Measurements from ENCODE around the gene PLA2G2C.

Gene PLA2G2C

GRCh38 chr1:20138961-20139550 lies 47.3 kb downstream of the PLA2G2C start, which contains the start of gene PLA2G2F:
TSS of gene PLA2G2F (plus strand) at chr1:20139323. CDS start at chr1:20139428, 105 bp downstream.
- Histone ChIP-seq H3K4me1 (ENCODE audit: insufficient read depth, poor library complexity, severe bottlenecking) (peaks cover 5% of the 10 kb centered on the region), H3K27me3 (ENCODE audit: insufficient read depth, poor library complexity, severe bottlenecking) (no peaks in the 10 kb centered on the region), H3K27ac (ENCODE audit: poor library complexity, severe bottlenecking) (no peak within 1 kb of the TSS), H3K36me3 (ENCODE audit: low read depth) (no peaks in the 10 kb centered on the region), H3K4me3 (ENCODE audit: severe bottlenecking) (no peak within 1 kb of the TSS), H3K9me3 (ENCODE audit: severe bottlenecking) (no peaks in the 10 kb centered on the region)
- DNase-seq (ENCODE audit: low spot score) (no peak), ATAC-seq (ENCODE audit: low read depth) (no peak)
- TF ChIP-seq CTCF (IDR thresholded peaks at IDR 0.05; ENCODE audit: poor library complexity, severe bottlenecking) = no peak

- Histone ChIP-seq H3K4me3 (ENCODE audit: severe bottlenecking) (no peak overlapping the region), H3K27me3 (ENCODE audit: insufficient read depth, poor library complexity, severe bottlenecking) (no peaks in the 10 kb centered on the region), H3K27ac (ENCODE audit: poor library complexity, severe bottlenecking) (no peak overlapping the region), H3K4me1 (ENCODE audit: insufficient read depth, poor library complexity, severe bottlenecking) (peaks cover 5% of the 10 kb centered on the region), H3K9me3 (ENCODE audit: severe bottlenecking) (no peaks in the 10 kb centered on the region), H3K36me3 (ENCODE audit: low read depth) (no peaks in the 10 kb centered on the region)
- ATAC-seq (ENCODE audit: low read depth) = no peak
- DNase-seq (ENCODE audit: low spot score) = no peak
- no peak for TF ChIP-seq CTCF (IDR thresholded peaks at IDR 0.05; ENCODE audit: poor library complexity, severe bottlenecking)
These were observed 48.0 kb downstream of the PLA2G2C start for GRCh38 chr1:20138346-20138745.

GRCh38 chr1:20137604-20138003 lies 48.7 kb downstream of the PLA2G2C start:
- Histone ChIP-seq H3K27me3 (ENCODE audit: insufficient read depth, poor library complexity, severe bottlenecking) (no peaks in the 10 kb centered on the region), H3K4me3 (ENCODE audit: severe bottlenecking) (no peak overlapping the region), H3K36me3 (ENCODE audit: low read depth) (no peaks in the 10 kb centered on the region), H3K9me3 (ENCODE audit: severe bottlenecking) (no peaks in the 10 kb centered on the region), H3K27ac (ENCODE audit: poor library complexity, severe bottlenecking) (no peak overlapping the region), H3K4me1 (ENCODE audit: insufficient read depth, poor library complexity, severe bottlenecking) (peaks cover 5% of the 10 kb centered on the region)
- DNase-seq (ENCODE audit: low spot score) (no peak), ATAC-seq (ENCODE audit: low read depth) (no peak)
- TF ChIP-seq CTCF (IDR thresholded peaks at IDR 0.05; ENCODE audit: poor library complexity, severe bottlenecking) = no peak

GRCh38 chr1:20137055-20137454 lies 49.3 kb downstream of the PLA2G2C start:
- no peak for ATAC-seq (ENCODE audit: low read depth)

More at GRCh38 chr1:20137055-20137454, 49.3 kb downstream of the PLA2G2C start:
- Histone ChIP-seq H3K27ac (ENCODE audit: poor library complexity, severe bottlenecking) (no peak overlapping the region), H3K4me1 (ENCODE audit: insufficient read depth, poor library complexity, severe bottlenecking) (peaks cover 5% of the 10 kb centered on the region), H3K27me3 (ENCODE audit: insufficient read depth, poor library complexity, severe bottlenecking) (no peaks in the 10 kb centered on the region), H3K4me3 (ENCODE audit: severe bottlenecking) (no peak overlapping the region), H3K36me3 (ENCODE audit: low read depth) (no peaks in the 10 kb centered on the region), H3K9me3 (ENCODE audit: severe bottlenecking) (no peaks in the 10 kb centered on the region)
- no peak for TF ChIP-seq CTCF (IDR thresholded peaks at IDR 0.05; ENCODE audit: poor library complexity, severe bottlenecking)
- DNase-seq (ENCODE audit: low spot score) = no peak
